Measurements from ENCODE around the gene PPP1R12B.
"Not testable (repeated sequence)": the region's sequence is repeated elsewhere in the genome, so short reads cannot be mapped to it uniquely, and the experiment has no call there.

The PPP1R12B gene

DNA sequence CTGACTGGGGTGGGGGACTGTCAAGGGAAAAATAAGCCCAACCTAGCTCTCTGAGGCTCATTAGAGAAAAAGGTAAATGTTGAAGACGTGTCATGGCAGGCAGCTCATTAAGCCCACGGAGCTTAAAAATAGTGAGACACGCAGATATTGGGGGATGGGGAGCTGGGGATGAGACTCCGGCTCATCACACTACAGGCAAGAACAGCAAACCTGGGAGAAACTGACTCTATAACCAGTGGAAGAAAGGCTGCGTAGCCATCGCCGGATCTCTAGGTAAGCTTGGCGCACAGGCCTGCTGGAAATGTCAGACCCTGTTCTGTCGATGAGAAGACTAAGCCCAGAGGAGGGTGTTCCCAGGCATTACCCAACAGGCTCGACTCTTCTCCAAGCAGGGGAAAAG, 283.7 kb downstream of the PPP1R12B start:
- DNase-seq (ENCODE audit: low spot score): no peak

DNA sequence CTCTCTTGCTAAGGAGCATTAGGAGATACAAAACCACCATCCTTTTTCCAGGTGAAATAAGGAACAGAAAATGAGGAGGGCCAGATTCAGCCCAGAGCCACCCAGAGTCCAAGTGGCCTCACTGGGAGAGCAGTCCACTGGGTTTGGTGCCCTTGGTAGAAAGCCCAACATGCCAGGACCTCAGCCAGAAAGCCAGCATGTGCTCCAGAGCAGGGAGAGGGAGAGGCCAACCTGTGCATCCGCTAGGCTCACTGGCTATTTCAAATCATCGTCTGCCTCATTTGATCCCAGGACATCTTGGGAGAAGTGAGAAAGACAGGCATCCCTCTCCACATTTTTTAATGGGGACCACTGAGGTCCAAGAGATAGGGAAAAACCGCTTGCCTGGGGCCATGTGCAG, 287.7 kb downstream of the PPP1R12B start:
- not testable (repeated sequence) for DNase-seq (ENCODE audit: low spot score)

DNA sequence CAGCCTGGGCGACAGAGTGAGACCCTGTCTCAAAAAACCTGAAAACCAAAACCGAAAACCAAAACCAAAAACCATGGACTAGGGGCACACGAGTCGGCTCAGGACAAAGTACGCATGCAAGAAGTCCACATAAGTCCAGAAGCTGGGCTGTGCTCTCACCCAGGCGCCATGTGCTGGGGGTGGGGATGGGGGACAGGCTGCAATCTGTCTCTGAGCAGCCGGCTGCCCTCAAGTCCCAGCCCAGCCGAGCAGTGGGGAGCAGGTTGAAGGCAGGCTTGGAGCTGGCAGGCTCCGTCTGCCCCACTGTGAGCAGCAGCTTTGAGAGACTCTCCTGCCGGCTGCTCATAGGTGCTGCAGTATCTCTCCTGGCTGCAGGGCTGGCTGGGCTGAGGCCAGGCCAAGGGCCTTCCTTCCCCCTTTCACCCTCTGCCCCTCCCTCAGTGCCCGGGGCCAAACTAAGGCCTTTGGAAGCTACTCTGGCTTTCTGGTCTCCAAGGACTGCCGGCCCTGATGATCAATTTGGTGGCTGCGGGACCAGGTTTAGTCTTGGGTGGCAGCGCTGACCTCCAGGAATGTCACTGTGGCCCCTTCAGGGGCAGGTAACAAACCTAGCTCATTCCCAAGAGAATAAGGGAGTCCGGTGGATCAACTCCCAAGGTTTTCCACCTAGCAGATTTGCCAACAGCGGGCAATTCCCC, 289.0 kb downstream of the PPP1R12B start:
- not testable (repeated sequence) for DNase-seq (ENCODE audit: low spot score)

DNA sequence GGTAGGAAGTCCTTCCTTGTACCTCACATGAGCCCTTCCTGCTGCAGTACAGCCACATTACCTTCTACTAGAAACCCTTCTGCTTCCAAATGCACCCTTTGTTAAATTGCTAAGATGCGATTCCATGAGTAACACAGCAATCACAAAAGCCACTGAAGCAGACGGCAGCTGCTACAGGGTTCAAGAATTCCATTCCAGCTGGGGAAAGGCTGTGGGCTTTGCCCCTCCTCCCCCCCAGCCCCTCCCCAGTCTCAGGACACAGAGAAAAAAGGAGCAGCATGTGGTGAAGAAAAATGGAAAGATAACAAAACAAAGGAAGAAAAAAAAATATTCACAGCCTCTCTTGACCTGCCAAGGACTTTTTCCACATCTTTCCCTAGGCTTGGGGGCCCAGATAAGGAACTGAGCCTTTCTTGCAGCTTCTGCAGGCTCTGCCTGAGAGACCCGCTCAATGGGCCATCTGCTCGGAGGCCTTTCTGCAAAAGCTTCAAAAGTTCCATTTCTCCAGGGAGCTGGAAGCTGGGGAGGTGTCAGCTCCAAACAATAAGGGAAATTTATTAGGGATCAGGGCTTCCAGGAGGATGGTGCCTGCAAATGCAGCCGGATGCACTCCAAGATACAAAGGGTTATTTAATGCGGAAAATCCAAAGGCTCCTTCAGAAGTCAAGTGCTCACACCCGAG, 289.7 kb downstream of the PPP1R12B start:
- DNase-seq (ENCODE audit: low spot score): no peak

DNA sequence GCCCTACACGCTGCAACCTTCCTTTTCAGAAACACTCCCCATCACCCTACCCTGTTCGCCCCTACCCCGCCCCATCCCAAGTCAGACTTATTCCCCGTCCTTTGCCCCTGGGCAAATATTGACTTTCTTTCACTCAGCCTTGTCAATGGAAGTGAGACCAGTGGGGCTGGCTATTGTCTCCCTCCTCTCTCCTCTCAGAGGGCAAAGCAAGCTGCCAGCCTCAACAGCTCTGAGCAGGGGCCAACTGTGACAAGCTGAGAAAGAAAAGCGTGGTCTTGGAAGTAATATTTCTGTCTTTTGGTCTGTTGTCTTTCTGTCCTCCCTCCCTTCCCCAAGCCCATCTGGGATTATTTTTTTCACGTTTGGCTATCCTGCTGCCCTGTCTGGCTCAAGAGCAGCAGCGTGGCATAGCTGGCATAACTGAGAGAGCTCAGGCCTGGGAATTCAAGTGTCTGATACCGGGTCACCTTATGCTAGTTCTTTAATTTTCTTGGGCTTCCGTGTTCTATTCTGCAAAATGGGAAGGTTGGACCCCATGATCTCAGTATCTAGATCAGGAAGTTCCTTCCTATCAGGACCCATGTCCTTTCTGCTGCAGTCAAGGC, 290.3 kb downstream of the PPP1R12B start:
- not testable (repeated sequence) for DNase-seq (ENCODE audit: low spot score)

DNA sequence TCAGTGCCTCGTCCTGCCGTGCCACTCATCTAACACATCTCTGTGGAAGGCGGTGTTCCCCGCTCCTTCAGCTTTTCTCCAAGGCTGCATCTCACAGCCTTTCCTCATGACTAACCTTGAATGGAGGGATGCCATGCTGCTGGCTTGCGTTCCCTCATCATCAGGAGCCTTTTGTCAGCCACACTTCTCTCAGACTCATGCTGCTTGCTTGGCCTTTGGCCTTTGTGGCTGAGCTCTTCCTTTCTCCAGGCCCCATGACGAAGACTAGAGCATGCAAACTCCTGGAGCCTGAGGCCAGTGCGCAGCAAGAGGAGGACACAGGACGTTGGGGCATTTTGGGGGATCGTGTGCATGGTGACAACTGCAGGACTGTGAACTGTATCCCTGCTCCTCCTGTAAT, 291.0 kb downstream of the PPP1R12B start:
- DNase-seq (ENCODE audit: low spot score): no peak

DNA sequence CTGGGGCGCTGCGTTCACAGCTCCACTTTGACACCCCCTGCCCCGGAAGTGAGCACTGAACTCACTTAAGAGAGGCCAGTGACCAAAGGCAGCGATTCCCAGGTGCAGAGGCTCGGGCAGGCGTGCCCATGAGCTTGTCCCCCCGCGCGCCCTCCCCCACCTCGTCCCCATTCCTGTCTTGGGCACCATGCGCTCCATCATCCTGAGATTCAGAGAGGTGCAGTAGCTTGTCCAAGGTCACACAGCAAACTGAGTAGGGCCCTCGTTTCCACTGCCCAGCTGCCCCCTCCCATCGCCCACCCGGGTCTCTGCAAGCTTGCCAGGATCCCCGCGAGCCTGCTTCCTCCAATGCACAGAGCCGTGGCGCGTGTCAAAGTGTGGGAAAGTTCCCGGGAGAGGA, 293.7 kb downstream of the PPP1R12B start:
- DNase-seq (ENCODE audit: low spot score): no peak

All from hematopoietic multipotent progenitor cell treated with erythropoietin and hydrocortisone succinate and interleukin-3 and kit ligand, for 17 days (in vitro differentiated cells).